KMS-11 (cell line): ENCODE measurements around the gene DMC1.
"Not testable (repeated sequence)": the region's sequence is repeated elsewhere in the genome, so short reads cannot be mapped to it uniquely, and the experiment has no call there.

Source experiments
- H2AFZ ChIP-seq: fragments of 200-600 bp; sonication (generic); 2 replicates; pipeline ENCODE4 v1.6.1; 2016; ENCODE audit warnings: antibody characterized with exemption, mixed run types, low read depth
- H3K27ac ChIP-seq: fragments of 200-600 bp; sonication (generic); 2 replicates; pipeline ENCODE4 v1.6.1; 2016; ENCODE audit warnings: mild to moderate bottlenecking, mixed run types
- H3K27me3 ChIP-seq: fragments of 200-600 bp; sonication (generic); 2 replicates; pipeline ENCODE4 v1.6.1; 2017; ENCODE audit warnings: mild to moderate bottlenecking, low read depth, mixed run types, moderate library complexity; ENCODE audit not compliant: insufficient read depth
- H3K36me3 ChIP-seq: fragments of 200-600 bp; sonication (generic); 2 replicates; pipeline ENCODE4 v1.6.1; 2017; ENCODE audit warnings: mild to moderate bottlenecking, mixed run types; ENCODE audit not compliant: insufficient read depth
- H3K4me1 ChIP-seq: fragments of 200-600 bp; sonication (generic); 2 replicates; pipeline ENCODE4 v1.6.1; 2016; ENCODE audit warnings: mild to moderate bottlenecking, low read depth, mixed run types; ENCODE audit not compliant: poor library complexity, severe bottlenecking
- H3K4me2 ChIP-seq: fragments of 200-600 bp; sonication (generic); 2 replicates; pipeline ENCODE4 v1.7.0; 2016; ENCODE audit warnings: mild to moderate bottlenecking, mixed run types
- H3K4me3 ChIP-seq: fragments of 200-600 bp; sonication (generic); IDR thresholded peaks from 2 replicates; pipeline ENCODE4 v1.6.1; 2017; ENCODE audit warnings: low read depth, low read length, mixed read lengths; ENCODE audit not compliant: insufficient read depth
- H3K79me2 ChIP-seq: fragments of 200-600 bp; sonication (generic); 2 replicates; pipeline ENCODE4 v1.6.1; 2016; ENCODE audit warnings: low read depth, mixed run types; ENCODE audit not compliant: insufficient read depth
- H3K9ac ChIP-seq: fragments of 200-600 bp; sonication (generic); 2 replicates; pipeline ENCODE4 v1.6.1; 2016; ENCODE audit warnings: mild to moderate bottlenecking, mixed run types
- H4K20me1 ChIP-seq: fragments of 200-600 bp; sonication (generic); 2 replicates; pipeline ENCODE4 v1.6.1; 2016; ENCODE audit warnings: mild to moderate bottlenecking, mixed run types; ENCODE audit not compliant: insufficient read depth
- TF ChIP-seq, protein P1 (sequence below): fragments of 200-600 bp; sonication (generic); conservative IDR thresholded peaks from 2 replicates; pipeline ENCODE4 v1.6.1; 2017; ENCODE audit warnings: low read depth, mild to moderate bottlenecking, antibody characterized with exemption, low read length, moderate library complexity, mixed read lengths

The DMC1 gene, protein sequence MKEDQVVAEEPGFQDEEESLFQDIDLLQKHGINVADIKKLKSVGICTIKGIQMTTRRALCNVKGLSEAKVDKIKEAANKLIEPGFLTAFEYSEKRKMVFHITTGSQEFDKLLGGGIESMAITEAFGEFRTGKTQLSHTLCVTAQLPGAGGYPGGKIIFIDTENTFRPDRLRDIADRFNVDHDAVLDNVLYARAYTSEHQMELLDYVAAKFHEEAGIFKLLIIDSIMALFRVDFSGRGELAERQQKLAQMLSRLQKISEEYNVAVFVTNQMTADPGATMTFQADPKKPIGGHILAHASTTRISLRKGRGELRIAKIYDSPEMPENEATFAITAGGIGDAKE

DNA sequence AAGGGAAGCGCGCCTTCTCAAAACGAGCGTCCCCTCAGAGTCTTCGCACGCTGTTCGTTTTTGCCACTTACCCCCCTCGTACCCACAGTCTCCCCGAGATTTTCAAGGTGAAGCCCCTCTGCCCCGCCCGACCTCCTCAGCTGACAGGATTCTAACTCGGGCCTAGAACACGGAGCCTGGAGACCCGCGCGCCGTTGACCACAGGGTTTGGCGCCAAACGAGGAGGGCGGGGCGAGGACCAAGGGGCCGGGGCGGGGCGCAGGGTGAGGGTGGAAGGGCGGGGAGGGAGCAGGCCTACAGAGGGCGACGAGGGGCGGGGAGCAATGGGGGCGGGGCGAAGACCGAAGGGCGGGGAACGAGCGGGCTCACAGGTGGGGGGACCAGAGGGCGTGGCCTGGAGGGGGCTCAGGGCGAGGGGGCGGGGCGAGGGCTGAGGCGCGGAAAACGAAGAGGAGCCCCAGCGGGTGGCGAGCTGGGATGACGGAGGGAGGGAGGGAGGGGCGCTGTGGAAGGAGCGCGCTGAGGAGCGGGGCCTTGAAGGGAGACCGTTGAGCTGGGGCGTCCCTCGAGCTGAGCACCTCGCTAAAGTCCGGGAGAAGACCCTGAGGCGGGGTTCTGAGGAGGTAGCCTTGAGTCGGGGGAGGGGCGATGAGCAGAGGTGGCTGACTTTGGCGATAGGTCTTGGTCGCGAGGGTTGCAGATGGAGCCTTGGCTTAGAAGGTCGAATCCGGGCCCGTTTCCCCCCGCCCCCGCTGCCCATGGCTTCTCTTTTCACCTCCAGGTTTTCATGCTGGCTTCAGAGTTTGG lies at the start of gene DMC1:
Gene DMC1, minus strand, starts transcription at position 212 of the 807 bp plus-strand sequence. CDS start 1,927 bp downstream, outside the sequence.
- TF ChIP-seq, protein P1, sequence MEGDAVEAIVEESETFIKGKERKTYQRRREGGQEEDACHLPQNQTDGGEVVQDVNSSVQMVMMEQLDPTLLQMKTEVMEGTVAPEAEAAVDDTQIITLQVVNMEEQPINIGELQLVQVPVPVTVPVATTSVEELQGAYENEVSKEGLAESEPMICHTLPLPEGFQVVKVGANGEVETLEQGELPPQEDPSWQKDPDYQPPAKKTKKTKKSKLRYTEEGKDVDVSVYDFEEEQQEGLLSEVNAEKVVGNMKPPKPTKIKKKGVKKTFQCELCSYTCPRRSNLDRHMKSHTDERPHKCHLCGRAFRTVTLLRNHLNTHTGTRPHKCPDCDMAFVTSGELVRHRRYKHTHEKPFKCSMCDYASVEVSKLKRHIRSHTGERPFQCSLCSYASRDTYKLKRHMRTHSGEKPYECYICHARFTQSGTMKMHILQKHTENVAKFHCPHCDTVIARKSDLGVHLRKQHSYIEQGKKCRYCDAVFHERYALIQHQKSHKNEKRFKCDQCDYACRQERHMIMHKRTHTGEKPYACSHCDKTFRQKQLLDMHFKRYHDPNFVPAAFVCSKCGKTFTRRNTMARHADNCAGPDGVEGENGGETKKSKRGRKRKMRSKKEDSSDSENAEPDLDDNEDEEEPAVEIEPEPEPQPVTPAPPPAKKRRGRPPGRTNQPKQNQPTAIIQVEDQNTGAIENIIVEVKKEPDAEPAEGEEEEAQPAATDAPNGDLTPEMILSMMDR: no peak

DNA sequence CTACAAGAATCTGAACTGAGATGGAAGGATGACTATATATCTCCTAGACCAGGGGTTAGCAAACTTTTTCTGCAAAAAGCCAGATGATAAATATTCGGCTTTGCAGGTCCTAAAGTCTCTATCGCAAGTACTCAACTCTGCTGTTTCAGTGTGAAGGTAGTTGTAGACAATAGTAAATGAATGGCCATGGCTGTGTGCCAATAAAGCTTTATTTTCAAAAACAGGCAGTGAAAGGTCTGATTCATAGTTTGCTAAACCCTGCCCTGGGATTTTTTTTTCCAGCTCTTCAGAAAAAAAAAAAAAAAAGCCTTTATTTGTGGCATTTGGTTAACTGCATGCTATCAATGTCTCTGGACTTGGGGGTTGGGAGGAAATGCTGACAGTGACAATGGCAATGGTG lies 48.7 kb upstream of the DMC1 start:
- Histone ChIP-seq H3K79me2 (no peaks in the 10 kb centered on the region), H3K4me2 (no peak overlapping the region), H3K27ac (no peak overlapping the region), H4K20me1 (no peaks in the 10 kb centered on the region), H3K4me1 (no peaks in the 10 kb centered on the region), H2AFZ (no peak overlapping the region), H3K9ac (no peak overlapping the region), H3K27me3 (no peaks in the 10 kb centered on the region), H3K36me3 (no peaks in the 10 kb centered on the region), H3K4me3 (no peak overlapping the region)
- TF ChIP-seq, protein P1: no peak

More for the DNA sequence above, at the start of gene DMC1:
- Histone ChIP-seq H3K4me3 (no peak within 1 kb of the TSS), H3K36me3 (no peaks in the 10 kb centered on the region), H3K4me1 (peaks cover 21% of the 10 kb centered on the region), H2AFZ (peak within 1 kb of the TSS; percentile 99), H3K27ac (peak within 1 kb of the TSS; percentile 65), H3K4me2 (peak within 1 kb of the TSS; percentile 87), H3K9ac (peak within 1 kb of the TSS; percentile 89; the same call in 1 of the 2 replicates), H3K79me2 (no peaks in the 10 kb centered on the region), H3K27me3 (no peaks in the 10 kb centered on the region), H4K20me1 (no peaks in the 10 kb centered on the region)

DNA sequence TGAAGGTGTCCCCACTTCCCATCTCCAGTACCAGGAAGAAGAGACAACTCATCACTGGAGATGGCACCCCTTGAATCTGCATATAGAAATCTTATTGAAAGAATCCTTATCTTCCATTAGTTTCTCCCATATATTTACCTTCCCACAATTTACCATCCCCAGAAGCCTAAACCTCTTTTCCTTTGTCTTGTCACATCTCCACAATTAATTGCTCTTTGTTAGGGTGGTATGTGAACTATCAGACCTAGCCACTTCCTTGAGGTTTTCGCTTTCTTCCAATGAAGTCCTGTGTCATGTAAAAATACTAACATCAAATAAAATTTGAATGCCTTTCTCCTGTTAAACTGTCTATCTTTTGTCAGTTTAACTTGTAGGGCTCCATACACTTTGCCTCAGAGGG lies 48.3 kb upstream of the DMC1 start:
- Histone ChIP-seq H3K79me2 (no peaks in the 10 kb centered on the region), H3K9ac (no peak overlapping the region), H3K4me3 (no peak overlapping the region), H2AFZ (no peak overlapping the region), H3K27me3 (no peaks in the 10 kb centered on the region), H3K36me3 (no peaks in the 10 kb centered on the region), H4K20me1 (no peaks in the 10 kb centered on the region), H3K4me1 (no peaks in the 10 kb centered on the region), H3K4me2 (no peak overlapping the region), H3K27ac (no peak overlapping the region)
- TF ChIP-seq, protein P1: no peak

DNA sequence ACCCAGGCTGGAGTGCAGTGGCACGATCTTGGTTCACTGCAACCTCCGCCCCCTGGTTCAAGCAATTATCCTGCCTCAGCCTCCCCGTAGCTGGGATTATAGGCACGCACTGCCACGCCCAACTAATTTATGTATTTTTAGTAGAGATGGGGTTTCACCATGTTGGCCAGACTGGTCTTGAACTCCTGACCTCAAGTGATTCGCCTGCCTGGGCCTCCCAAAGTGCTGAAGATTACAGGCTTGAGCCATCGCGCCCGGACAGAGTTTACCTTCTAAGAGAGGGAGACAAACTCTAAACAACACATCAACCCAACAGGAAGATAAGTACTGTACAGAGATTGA lies 45.1 kb upstream of the DMC1 start:
- H3K27ac ChIP-seq, H2AFZ ChIP-seq, H3K36me3 ChIP-seq, H3K79me2 ChIP-seq, H3K27me3 ChIP-seq, H4K20me1 ChIP-seq, H3K4me3 ChIP-seq, H3K4me2 ChIP-seq, H3K9ac ChIP-seq, H3K4me1 ChIP-seq: not testable (repeated sequence)
